Left lobe of liver (tissue), 2 donors: ENCODE measurements around the gene GLT1D1. TPM values are rescaled to one million over a fixed set of nuclear protein-coding genes. Genes with fewer than 3 reads are reported as not detected.

Experiments
- ATAC-seq: fragments of 200-7000 bp; cut with Tn5 transposase; one replicate; pipeline ENCODE4 v1.9.1; 2020; ENCODE audit warnings: mild to moderate bottlenecking, moderate library complexity
- DNase-seq: peaks from one replicate; pipeline ENCODE4 v3.0.0-alpha.2; 2020; ENCODE audit warnings: low spot score
- total RNA-seq: library from RNA; stranded (reverse); gene quantifications from one replicate; pipeline ENCODE4 v1.2.1, GENCODE V29; 2021
- donor health status: DM: no; HTN: no; CAD: no; lungs with moderate emphysema.
- donor health status: DM: no; HTN: yes; CAD: no.

GLT1D1 gene
- total RNA-seq, 1 donor from 2014 or later = 15.9 TPM

DNA sequence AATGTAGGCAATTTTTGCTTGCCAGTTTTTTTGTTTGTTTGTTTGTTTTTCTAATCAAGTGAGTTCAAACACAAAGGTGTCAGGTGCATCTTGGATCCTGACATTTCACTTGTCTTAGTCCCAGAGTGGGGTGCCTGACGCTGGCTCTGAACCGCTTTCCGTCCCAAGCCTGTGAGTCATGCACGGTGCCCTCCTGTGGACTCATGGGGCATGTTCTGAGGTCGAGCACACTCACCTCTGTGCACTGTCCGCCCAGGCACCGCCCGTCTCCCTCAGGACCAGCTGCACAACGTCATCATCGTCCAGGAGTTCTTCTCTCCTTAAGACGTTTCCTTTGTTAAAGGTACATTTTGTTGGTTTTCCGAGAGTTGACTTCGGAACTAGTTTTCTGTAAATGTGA lies 98.2 kb downstream of the GLT1D1 start:
- no peak for DNase-seq
- ATAC-seq = peak; percentile 69

- DNase-seq (no peak), ATAC-seq (no peak)
Observed at GRCh38 chr12:128956755-128957154, 103.5 kb downstream of the GLT1D1 start.

DNA sequence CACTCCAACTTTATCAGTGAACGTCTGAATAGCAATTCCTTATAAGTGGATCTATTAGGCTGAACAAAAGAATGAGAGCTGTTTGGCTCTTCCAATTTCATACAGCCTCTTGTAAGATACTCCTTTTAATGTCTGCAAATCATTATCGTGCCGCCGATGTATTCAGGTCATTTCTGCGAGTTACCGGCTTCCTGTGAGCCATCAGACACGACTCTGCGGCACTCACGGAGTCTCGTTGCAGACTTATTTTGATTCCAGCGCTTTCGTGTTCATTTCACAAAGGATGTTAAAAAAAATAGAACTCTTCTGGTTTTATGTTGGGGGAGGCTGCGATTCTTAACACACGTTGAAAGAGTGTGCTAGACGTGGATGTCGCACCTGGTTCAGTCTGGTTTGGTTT lies 106.6 kb downstream of the GLT1D1 start:
- DNase-seq = no peak

GRCh38 chr12:128961308-128961902 lies 108.1 kb downstream of the GLT1D1 start:
- ATAC-seq (no peak), DNase-seq (no peak)

More for the DNA sequence above, 106.6 kb downstream of the GLT1D1 start:
- ATAC-seq = no peak

- ATAC-seq (no peak), DNase-seq (no peak)
Observed at GRCh38 chr12:128961957-128962356, 108.7 kb downstream of the GLT1D1 start.

DNA sequence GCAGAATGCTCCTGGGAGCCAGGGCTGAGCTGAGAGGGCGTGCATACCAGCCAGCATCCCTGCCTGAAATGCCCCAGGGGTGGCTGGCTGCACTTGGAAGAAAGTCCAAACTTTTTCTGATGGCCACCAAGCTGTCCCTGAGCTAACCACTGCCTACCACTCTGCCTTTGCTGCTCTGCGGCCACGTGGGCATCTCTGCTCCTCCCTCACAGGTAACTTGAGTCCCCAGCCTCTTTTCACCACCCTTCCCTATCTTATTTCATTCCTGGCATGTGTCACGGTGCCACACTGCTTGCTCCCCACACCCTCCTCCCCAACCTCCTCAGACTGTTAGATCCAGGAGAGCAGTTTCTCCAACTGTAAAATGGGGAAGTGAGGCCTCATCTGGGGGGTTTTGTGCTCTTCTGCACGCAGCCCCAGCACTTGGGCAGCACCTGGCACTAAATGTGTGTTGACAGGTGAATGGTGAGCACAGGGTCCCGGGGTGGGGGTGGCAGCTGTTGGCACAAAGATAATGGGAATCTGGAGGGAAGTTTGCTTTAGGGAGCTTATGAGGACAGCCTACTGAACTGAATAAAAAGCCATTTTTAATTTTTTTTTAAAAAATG lies 113.0 kb downstream of the GLT1D1 start:
- ATAC-seq (no peak), DNase-seq (no peak)

DNA sequence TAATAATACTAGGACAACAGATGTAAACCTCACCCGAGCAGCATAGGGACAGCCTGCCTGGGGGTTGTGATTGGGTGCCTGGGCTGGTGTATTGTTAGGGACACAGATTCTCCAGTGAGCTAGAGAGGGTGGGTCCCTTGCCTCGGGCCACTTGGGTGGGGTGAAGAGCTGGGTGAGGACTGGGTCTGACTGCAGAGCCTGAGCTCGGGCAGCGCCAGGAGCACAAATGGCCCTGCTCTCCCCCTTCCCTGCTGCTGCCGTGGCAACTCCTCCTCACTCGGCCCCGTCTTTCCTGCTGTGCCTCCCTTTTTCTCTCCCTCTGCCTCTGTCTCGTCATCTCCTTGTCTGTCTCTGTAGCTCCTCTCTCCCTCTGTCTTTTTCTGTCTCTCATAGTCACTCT lies 115.4 kb downstream of the GLT1D1 start:
- ATAC-seq (no peak), DNase-seq (no peak)

GRCh38 chr12:128969480-128970055 lies 116.3 kb downstream of the GLT1D1 start:
- DNase-seq = peak; percentile 62
- ATAC-seq = peak; percentile 77

DNA sequence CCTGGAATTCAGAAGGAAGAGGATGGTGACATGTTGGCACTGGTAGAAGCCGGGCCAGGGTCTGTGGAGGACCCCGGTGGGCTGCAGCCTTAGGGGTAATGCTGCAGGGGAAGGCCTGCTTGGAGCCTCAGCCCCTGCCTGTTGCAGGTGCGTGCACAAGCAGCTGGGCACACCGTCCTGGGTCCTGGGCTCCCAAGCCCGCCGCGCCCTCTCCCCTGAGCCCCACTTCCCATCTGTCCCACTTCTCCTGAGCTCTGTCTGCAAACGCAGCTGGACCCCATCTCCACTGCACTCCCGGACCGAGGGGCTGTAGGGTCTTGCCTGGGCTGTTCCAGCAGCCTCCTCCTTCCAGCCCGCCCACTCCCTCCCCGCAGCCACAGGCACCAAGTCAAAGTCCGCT lies 116.8 kb downstream of the GLT1D1 start:
- ATAC-seq (no peak), DNase-seq (no peak)

DNA sequence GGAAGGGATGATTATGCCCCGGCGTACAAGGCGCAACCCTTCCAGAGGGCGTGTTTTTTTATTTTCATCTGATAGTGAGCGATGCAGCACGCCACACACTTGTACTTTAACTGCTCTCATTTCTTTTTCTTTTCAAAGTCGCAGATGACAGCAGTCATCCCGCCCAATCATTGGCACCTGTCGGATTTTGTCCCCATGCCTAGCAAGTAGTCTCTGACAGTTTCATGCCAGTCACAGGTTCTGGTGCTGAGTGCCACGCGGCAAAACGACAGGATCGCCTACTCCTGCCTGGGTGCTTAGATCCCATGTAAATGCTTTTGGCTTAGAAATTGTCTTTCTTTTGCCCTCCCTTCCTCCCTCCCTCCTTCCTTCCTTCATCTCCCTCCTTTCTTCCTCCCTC lies 117.7 kb downstream of the GLT1D1 start:
- ATAC-seq (no peak), DNase-seq (no peak)

DNA sequence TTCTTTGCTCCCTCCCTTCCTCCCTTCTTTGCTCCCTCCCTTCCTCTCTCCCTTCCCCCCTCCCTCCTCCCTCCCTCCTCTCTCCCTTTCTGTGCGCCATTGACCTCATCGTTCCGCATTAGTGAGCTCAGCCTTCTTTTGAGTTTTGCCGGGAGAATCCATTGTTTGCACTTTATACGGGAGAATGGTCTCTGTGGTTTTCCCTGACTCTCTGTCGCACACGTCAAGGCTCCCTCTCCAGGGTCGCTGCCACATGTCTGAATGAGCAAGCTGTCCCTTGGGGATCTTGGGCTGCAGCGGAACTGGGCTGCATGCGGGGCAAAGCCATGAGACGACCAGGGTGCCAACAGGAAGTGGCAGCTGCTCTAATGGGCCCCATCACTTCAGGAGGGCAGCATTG lies 118.5 kb downstream of the GLT1D1 start:
- no peak for DNase-seq
- no peak for ATAC-seq

DNA sequence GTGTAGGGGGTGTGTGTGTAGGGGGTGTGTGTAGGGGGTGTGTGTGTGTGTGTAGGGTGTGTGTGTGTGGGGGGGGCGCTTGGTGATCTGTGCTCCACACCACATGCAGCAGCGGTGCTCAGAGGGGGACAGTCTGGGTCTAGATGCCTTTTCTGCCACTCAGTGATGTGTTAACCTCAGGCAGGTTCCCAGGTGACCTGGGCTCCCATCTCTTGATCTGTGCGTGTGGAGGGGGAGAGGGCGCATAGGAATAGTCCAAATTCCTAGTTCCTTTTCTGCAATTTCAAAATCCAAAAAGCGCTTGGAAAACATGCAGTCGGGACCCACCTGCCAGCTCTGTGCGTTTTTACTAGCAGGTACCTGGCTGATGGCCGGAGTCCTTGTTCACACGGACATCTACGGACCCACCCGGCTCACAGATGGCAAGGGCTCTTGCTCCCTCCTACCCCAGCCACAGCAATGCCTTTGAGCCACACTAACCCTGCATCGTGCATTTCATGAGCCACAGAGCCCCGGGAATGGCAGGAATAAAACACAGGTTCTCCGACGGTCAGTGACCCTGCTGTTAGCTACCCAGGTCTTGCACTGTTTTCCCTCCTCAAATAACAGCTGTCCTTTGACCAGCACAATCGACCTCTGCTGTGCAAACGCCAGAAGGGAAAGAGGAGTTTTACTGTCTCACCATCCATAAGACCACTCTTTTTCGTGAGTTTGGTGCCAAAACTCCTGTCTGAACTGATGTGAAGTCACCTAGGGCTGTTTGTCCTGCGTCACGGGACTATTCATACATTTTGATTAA lies 120.8 kb downstream of the GLT1D1 start:
- peak; percentile 84 for ATAC-seq
- peak; percentile 87 for DNase-seq

DNA sequence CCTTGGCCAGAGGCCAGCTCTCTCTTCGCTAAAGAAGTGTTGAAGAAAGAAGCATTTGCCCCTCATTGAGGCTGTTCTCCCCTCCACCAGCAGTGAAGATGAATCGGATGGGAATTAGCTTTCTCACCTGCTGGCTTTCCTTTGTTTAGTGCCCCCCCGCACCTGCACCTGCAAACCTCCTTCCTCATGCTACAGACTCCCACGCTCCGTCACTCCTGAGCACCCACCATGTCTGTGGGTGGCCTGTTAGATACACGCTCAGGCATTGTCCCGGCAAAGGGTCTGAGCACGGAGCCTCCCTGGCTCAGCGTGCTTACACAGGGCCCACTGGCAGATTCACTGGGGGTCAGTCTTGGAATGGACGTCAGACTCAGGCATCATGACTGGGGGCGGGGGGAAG lies 121.6 kb downstream of the GLT1D1 start:
- peak; percentile 1 for ATAC-seq

GRCh38 chr12:128976120-128976738 lies 123.0 kb downstream of the GLT1D1 start:
- no peak for ATAC-seq
- no peak for DNase-seq

More for the DNA sequence above, 121.6 kb downstream of the GLT1D1 start:
- no peak for DNase-seq

DNA sequence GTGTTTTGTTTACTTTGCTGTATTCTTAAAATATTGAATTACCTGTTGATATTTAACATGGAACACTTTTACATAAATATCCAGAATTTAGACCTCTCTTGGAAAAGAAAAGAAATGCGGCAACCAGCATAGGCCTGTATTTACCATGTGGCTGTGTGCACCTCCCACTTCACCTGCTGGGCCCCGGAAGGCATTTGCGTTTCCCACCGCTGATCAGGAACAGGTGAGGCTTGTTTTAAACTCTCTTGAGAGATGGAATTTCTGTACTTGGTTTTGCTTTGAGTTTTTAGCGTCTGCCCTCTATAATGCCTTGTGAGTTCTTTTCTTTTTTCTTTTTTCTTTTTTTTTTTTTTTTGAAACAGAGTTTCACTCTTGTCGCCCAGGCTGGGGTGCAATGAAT lies 124.2 kb downstream of the GLT1D1 start:
- no peak for ATAC-seq
- no peak for DNase-seq

- ATAC-seq = no peak
- DNase-seq = no peak
Observed at GRCh38 chr12:128978067-128978466, 124.8 kb downstream of the GLT1D1 start.

- no peak for DNase-seq
- ATAC-seq = no peak
Observed at GRCh38 chr12:128980623-128981022, 127.3 kb downstream of the GLT1D1 start.

DNA sequence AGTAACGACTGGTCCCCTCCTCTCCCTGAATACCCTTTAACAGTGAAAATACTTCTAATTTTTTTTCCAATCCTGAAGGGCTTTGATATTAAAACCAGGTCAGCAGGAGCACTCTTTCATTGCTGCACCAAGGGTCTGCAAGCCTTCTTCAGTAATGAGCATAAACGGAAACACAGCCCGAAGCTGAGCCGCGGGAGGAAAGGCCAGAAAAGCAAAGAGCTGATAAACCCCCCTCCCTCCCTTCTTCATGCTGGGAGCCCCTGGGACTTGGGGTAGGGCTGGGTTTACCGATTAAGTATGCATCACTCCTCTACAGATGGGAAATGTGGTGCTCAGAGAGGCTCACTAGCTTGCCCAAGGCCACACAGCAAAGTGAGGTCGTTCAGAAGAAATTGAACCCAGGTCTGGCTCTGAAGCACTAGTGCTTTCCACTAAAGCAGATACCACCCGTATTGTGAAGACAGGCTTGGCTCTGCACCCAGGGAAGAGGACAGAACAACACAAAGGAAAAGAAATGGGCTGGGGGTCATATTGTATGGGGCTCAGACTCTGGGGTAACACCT lies 128.8 kb downstream of the GLT1D1 start:
- ATAC-seq = no peak
- DNase-seq = no peak

DNA sequence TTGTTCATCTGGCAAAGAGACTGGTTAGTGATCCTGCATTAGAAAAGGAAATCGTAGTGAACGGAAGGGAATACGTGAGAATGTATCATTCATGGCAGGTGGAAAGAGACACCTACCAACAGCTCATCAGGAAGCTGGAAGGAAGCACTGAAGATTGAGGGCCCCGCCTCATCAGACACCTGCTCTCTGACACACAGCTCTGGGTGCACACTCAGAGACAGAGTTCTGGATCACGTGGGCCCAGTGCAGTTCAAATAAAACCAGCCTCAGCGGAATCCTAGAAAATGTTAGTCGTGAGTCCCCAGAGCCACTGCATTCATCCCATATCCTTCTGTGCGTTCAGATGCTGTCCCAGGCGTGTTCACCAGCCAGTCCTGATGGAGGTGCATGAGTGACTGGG lies 129.7 kb downstream of the GLT1D1 start:
- no peak for DNase-seq
- ATAC-seq = no peak

DNA sequence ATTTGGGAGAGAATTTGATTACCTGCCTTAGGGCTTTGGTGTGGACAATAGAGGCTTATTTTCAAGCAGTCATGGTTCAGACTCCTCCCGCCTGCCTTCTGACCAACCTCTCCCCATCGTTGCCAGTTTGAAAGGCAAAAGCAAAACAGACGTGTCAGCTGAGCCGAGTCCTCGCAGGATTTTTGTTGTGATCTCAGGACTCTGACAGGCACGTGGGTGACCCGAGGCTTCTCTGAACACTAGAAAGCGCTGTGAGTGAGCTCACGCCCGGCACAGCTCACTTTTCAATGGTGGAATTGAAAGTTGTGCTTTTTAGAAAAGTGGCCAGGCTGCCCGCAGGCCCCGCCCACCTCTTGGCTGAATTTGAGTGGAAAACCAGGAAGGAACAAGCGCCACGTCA lies 130.1 kb downstream of the GLT1D1 start:
- ATAC-seq = no peak

DNA sequence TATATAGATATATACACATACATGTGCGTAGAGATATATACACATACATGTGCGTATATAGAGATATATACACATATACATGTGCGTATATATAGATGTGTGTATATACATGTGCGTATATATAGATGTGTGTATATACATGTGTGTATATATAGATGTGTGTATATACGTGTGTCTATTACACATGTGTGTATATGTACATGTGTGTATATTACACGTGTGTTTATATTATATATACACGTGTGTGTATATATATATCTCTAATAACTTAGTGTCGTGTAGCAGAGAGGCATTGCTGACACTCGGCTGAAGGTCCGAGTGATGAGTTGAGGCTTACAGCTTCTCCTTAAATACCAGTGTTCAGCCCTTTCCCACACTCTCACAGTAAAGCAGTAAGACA lies 133.7 kb downstream of the GLT1D1 start:
- DNase-seq = no peak
- ATAC-seq = no peak

More for the DNA sequence above, 130.1 kb downstream of the GLT1D1 start:
- no peak for DNase-seq
